ENCODE results near the gene SERGEF. TPM values are rescaled to one million over a fixed set of nuclear protein-coding genes. Genes with fewer than 3 reads are reported as not detected.
A peak's percentile ranks its signal among the peaks of the same experiment; 100 is the strongest.

Gene SERGEF
- total and polyA plus RNA-seq, 2 of the 13 experiments (the other 11 are each of a cell fraction or from before 2014, with no cell fraction given), result 54.5 to 114 TPM

DNA sequence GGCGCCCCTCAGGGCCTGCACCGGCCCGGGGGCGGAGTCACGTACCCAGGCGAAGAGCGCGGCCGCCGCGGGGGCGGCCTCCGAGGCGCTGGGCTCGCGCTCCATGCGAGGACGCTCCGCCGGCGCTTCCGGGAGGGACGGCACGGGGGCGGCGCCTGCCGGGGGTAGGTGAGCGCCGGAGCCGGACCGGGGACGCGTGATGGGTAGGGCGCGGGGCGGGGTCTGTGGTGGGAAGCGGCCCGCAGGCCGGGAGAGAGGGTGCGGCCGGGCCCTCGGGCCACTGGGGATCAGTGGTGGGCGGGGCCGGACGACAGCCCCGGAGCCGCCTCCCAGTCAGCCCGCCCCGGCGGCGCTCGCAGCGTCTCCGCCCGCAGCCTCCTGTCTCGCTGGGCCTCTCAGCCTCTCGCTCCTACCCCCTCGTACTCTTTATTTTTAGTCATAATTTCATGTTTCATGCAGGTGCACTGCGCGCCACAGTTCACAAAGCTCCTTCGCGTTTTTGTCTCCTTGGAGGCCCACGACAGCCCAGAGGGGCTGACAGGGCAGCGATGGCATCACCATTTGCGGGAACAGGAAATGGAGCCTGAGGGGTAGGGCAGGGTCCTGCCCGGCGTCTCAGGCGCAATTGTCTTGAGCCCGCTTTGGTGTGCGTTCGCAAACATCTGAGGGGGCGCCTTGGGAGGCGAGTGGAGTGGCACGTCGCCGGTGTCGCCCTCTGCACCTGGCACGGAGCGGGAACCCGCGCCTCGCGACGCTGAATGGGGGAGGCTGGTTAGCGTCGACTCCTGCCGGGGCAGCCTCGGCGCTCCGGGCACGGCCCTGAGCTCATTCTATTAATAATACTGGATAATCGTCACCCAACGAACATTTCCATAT is at the start of gene SERGEF (continued):
- TF ChIP-seq DMAP1 (CRISPR knock-in tag; IDR thresholded peaks at IDR 0.05) (peak; percentile 70), TARDBP (CRISPR knock-in tag; IDR thresholded peaks at IDR 0.05) (peak; percentile 13; the same call in 1 of the 2 replicates), TEAD3 (CRISPR knock-in tag; optimal IDR thresholded peaks at IDR 0.05; ENCODE audit: borderline replicate concordance) (peak; percentile 18), NKX3-1 (CRISPR knock-in tag; IDR thresholded peaks at IDR 0.05) (0 out of 2 replicates have a peak, but pooled peaks have one; percentile 47), RFXANK (CRISPR knock-in tag; IDR thresholded peaks at IDR 0.05) (0 out of 2 replicates have a peak, but pooled peaks have one; percentile 44), ZNF766 (CRISPR knock-in tag; IDR thresholded peaks at IDR 0.05; ENCODE audit: borderline replicate concordance) (peak; percentile 15; the same call in 1 of the 2 replicates), ZNF446 (CRISPR knock-in tag; IDR thresholded peaks at IDR 0.05) (no peak), ZNF343 (CRISPR knock-in tag; IDR thresholded peaks at IDR 0.05) (no peak), HMG20A (CRISPR knock-in tag; IDR thresholded peaks at IDR 0.05; ENCODE audit: borderline replicate concordance) (no peak), ARNTL (CRISPR knock-in tag; IDR thresholded peaks at IDR 0.05) (no peak), ETV5 (CRISPR knock-in tag; IDR thresholded peaks at IDR 0.05; ENCODE audit: borderline replicate concordance) (peak; percentile 68), U2AF2 (IDR thresholded peaks at IDR 0.05; ENCODE audit: low read depth, low read length) (no peak), SOX6 (IDR thresholded peaks at IDR 0.05) (no peak), SOX6 (CRISPR knock-in tag; IDR thresholded peaks at IDR 0.05) (no peak; the same call in 1 of the 2 replicates), SALL2 (CRISPR knock-in tag; IDR thresholded peaks at IDR 0.05) (peak; percentile 46; the same call in 1 of the 2 replicates), BRD4 (CRISPR knock-in tag; IDR thresholded peaks at IDR 0.05) (0 out of 2 replicates have a peak, but pooled peaks have one; percentile 29), ZNF7 (CRISPR knock-in tag; IDR thresholded peaks at IDR 0.05) (no peak), PCBP1 (IDR thresholded peaks at IDR 0.05; ENCODE audit: borderline replicate concordance, low read depth, low read length) (no peak), KLF11 (CRISPR knock-in tag; IDR thresholded peaks at IDR 0.05) (peak; percentile 4; the same call in 1 of the 2 replicates), ZNF124 (CRISPR knock-in tag; IDR thresholded peaks at IDR 0.05) (peak; percentile 69)
- TF ChIP-seq, protein P1, sequence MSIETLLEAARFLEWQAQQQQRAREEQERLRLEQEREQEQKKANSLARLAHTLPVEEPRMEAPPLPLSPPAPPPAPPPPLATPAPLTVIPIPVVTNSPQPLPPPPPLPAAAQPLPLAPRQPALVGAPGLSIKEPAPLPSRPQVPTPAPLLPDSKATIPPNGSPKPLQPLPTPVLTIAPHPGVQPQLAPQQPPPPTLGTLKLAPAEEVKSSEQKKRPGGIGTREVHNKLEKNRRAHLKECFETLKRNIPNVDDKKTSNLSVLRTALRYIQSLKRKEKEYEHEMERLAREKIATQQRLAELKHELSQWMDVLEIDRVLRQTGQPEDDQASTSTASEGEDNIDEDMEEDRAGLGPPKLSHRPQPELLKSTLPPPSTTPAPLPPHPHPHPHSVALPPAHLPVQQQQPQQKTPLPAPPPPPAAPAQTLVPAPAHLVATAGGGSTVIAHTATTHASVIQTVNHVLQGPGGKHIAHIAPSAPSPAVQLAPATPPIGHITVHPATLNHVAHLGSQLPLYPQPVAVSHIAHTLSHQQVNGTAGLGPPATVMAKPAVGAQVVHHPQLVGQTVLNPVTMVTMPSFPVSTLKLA (IDR thresholded peaks at IDR 0.05), result no peak
- TF ChIP-seq, protein P2, sequence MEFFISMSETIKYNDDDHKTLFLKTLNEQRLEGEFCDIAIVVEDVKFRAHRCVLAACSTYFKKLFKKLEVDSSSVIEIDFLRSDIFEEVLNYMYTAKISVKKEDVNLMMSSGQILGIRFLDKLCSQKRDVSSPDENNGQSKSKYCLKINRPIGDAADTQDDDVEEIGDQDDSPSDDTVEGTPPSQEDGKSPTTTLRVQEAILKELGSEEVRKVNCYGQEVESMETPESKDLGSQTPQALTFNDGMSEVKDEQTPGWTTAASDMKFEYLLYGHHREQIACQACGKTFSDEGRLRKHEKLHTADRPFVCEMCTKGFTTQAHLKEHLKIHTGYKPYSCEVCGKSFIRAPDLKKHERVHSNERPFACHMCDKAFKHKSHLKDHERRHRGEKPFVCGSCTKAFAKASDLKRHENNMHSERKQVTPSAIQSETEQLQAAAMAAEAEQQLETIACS (CRISPR knock-in tag; IDR thresholded peaks at IDR 0.05), result no peak
- TF ChIP-seq, protein P3, sequence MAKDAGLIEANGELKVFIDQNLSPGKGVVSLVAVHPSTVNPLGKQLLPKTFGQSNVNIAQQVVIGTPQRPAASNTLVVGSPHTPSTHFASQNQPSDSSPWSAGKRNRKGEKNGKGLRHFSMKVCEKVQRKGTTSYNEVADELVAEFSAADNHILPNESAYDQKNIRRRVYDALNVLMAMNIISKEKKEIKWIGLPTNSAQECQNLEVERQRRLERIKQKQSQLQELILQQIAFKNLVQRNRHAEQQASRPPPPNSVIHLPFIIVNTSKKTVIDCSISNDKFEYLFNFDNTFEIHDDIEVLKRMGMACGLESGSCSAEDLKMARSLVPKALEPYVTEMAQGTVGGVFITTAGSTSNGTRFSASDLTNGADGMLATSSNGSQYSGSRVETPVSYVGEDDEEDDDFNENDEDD (CRISPR knock-in tag; IDR thresholded peaks at IDR 0.05; ENCODE audit: borderline replicate concordance), result peak; percentile 91
